Measurements from ENCODE around the gene GNAQ. TPM values are rescaled to one million over a fixed set of nuclear protein-coding genes. Genes with fewer than 3 reads are reported as not detected.

Gene GNAQ
- polyA plus RNA-seq, 1 experiment, result 71.4 TPM

- ChIA-PET POLR2A (no interaction called here), CTCF (interaction anchor here (0.8 to 1.8 kb wide), 2 partner anchors 15 to 279 kb away, joined by 3 to 5 read pairs; no protein-coding TSS in a partner anchor)
- H3K27ac ChIP-seq (ENCODE audit: low read depth, low read length), result no peak overlapping the region
- no peaks in the 10 kb centered on the region for H3K27me3 ChIP-seq (ENCODE audit: control insufficient read depth, insufficient read depth, low read length)
- TF ChIP-seq CTCF (IDR thresholded peaks at IDR 0.05; ENCODE audit: low read depth, low read length), result no peak
- H3K9me3 ChIP-seq (ENCODE audit: control insufficient read depth, insufficient read depth, low read length), result no peaks in the 10 kb centered on the region
- DNase-seq (ENCODE audit: low read depth, low spot score), result no peak
- H3K4me3 ChIP-seq (ENCODE audit: low read depth, low read length), result no peak overlapping the region
These were observed 296.1 kb downstream of the GNAQ start for GRCh38 chr9:77735494-77735893.

- POLR2A ChIA-PET, result no interaction called here
- Histone ChIP-seq H3K27me3 (ENCODE audit: control insufficient read depth, insufficient read depth, low read length) (no peaks in the 10 kb centered on the region), H3K27ac (ENCODE audit: low read depth, low read length) (no peak overlapping the region), H3K9me3 (ENCODE audit: control insufficient read depth, insufficient read depth, low read length) (no peaks in the 10 kb centered on the region), H3K4me3 (ENCODE audit: low read depth, low read length) (no peak overlapping the region)
- CTCF ChIA-PET, result interaction anchor here (0.6 kb wide), 1 partner anchor 390 kb away, joined by 3 read pairs; no protein-coding TSS in a partner anchor
- DNase-seq (ENCODE audit: low read depth, low spot score), result no peak
- TF ChIP-seq CTCF (IDR thresholded peaks at IDR 0.05; ENCODE audit: low read depth, low read length), result no peak
These were observed 299.7 kb downstream of the GNAQ start for GRCh38 chr9:77731930-77732329.

GRCh38 chr9:77731008-77731698, 300.5 kb downstream of the GNAQ start:
- Histone ChIP-seq H3K9me3 (ENCODE audit: control insufficient read depth, insufficient read depth, low read length) (no peaks in the 10 kb centered on the region), H3K27me3 (ENCODE audit: control insufficient read depth, insufficient read depth, low read length) (no peaks in the 10 kb centered on the region), H3K27ac (ENCODE audit: low read depth, low read length) (no peak overlapping the region), H3K4me3 (ENCODE audit: low read depth, low read length) (no peak overlapping the region)
- POLR2A ChIA-PET, result no interaction called here
- CTCF ChIA-PET, result interaction anchor here (1.2 kb wide), 1 partner anchor 7 kb away, joined by 4 read pairs; no protein-coding TSS in a partner anchor
- no peak for DNase-seq (ENCODE audit: low read depth, low spot score)
- no peak for TF ChIP-seq CTCF (IDR thresholded peaks at IDR 0.05; ENCODE audit: low read depth, low read length)

GRCh38 chr9:77729177-77729576, 302.4 kb downstream of the GNAQ start:
- TF ChIP-seq CTCF (IDR thresholded peaks at IDR 0.05; ENCODE audit: low read depth, low read length), result no peak
- no peaks in the 10 kb centered on the region for H3K9me3 ChIP-seq (ENCODE audit: control insufficient read depth, insufficient read depth, low read length)
- H3K27me3 ChIP-seq (ENCODE audit: control insufficient read depth, insufficient read depth, low read length), result no peaks in the 10 kb centered on the region
- H3K4me3 ChIP-seq (ENCODE audit: low read depth, low read length), result no peak overlapping the region
- no peak overlapping the region for H3K27ac ChIP-seq (ENCODE audit: low read depth, low read length)
- POLR2A ChIA-PET, result no interaction called here
- CTCF ChIA-PET, result interaction anchor here (0.6 to 0.7 kb wide), 2 partner anchors 22 to 271 kb away, joined by 3 read pairs; no protein-coding TSS in a partner anchor
- no peak for DNase-seq (ENCODE audit: low read depth, low spot score)

GRCh38 chr9:77726814-77727213, 304.8 kb downstream of the GNAQ start:
- DNase-seq (ENCODE audit: low read depth, low spot score), result no peak
- CTCF ChIA-PET, result interaction anchor here (0.9 kb wide), 1 partner anchor 308 kb away, joined by 3 read pairs; no protein-coding TSS in a partner anchor
- no peak for TF ChIP-seq CTCF (IDR thresholded peaks at IDR 0.05; ENCODE audit: low read depth, low read length)
- H3K9me3 ChIP-seq (ENCODE audit: control insufficient read depth, insufficient read depth, low read length), result no peaks in the 10 kb centered on the region
- H3K27ac ChIP-seq (ENCODE audit: low read depth, low read length), result no peak overlapping the region
- no peak overlapping the region for H3K4me3 ChIP-seq (ENCODE audit: low read depth, low read length)
- H3K27me3 ChIP-seq (ENCODE audit: control insufficient read depth, insufficient read depth, low read length), result no peaks in the 10 kb centered on the region
- POLR2A ChIA-PET, result no interaction called here
